NCI-H774 (cell line): ENCODE measurements around the gene PTPRD.
"Not testable (repeated sequence)": the region's sequence is repeated elsewhere in the genome, so short reads cannot be mapped to it uniquely, and the experiment has no call there.

Experiments
- DNase-seq: peaks from one replicate; lab custom pipeline; 2025; lab: John Stamatoyannopoulos, UW

Gene PTPRD

GRCh38 chr9:9002826-9003583 is 1609.8 kb downstream of the PTPRD start:
- no peak for DNase-seq

DNA sequence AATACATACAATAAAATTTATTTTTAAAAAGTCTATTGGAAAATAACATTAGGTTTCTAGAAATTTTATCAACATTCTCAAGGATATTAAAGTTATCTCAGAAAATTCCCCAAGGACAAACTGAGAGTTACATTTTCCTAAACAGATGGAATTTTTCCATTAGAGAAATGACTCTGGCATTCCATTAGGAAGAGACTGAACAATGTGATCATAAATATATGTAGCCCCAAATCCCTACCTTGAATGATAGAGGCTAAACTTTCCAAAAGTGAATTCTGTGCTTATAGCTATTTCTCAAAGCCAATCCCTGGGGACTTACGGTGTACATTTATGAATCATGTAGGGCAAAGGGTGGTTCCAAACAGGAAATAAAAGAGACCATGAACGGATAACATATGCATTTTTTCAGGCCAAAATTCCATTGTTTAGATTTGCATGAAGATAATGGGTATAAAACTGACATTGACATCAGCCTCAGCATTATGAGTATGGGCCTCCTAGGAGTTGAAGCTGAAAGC is 1632.2 kb downstream of the PTPRD start:
- no peak for DNase-seq

DNA sequence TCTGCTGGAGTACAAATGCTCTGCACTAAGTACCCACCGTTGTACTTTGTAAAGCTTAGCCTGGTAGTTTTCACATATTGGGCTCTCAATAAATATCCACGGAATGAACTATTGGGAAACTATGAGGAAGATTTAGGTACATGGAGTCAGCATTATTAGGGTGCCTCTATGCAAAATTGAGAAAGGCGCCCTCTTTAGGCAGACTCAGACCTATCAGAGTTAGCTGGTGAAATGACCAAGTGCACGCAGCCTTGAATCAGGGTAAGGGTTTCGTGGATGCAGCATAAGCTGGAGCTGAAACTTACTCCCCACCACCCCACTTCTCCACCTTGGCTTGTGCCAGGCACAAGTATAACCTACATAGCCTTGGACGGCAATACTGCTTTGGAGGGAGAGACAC is 1634.5 kb downstream of the PTPRD start:
- no peak for DNase-seq

- DNase-seq = not testable (repeated sequence)
Observed at GRCh38 chr9:8968350-8968749, 1644.5 kb downstream of the PTPRD start.

DNA sequence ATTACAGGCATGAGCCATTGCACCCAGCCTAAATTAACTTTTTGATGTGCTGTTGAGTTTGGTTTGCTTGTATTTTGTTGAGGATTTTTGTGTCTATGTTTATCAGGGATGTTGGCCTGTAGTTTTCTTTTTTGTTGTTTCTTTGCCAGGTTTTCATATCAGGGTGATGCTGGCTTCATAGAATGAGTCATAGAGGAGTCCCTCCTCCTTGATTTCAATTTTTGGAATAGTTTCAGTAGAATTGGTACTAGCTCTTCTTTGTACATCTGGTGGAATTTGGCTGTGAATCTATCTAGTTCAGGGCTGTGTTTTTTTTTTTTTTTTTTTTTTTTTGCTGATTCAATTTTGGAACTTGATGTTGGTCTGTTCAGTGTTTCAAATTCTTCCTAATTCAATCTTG is 1648.9 kb downstream of the PTPRD start:
- no peak for DNase-seq

- DNase-seq = no peak
Observed at GRCh38 chr9:8962084-8962483, 1650.7 kb downstream of the PTPRD start.

DNA sequence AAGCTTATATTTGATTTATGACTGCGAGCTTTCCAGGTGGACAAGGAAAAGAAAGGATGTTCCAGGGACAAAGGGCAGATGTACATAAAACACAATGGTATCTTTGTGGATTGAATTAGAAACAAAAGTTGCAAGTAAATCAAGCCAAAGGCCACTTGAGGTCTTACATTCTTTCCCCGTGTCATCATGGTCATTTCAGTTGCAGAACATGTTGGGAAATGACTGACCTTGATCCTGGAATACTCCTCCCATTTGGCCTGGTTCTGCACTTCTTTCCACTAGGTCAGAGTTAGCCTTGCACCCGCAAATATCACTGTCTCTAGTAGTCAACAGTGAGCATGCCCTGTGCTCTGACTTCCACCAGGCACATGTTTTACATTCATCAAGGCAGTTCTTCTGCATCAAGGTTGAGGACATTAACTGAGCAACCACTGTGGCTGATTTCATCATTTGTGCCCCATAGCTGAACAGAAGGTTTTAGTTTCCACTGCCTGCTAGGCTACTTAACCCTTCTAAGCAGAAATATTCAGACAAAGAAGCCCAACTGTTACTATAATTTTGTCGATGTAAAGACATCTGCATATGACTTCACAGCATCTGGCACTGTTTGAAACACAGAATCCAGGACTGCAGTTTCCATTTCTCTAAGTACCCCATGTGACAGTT is 1651.5 kb downstream of the PTPRD start:
- no peak for DNase-seq

DNA sequence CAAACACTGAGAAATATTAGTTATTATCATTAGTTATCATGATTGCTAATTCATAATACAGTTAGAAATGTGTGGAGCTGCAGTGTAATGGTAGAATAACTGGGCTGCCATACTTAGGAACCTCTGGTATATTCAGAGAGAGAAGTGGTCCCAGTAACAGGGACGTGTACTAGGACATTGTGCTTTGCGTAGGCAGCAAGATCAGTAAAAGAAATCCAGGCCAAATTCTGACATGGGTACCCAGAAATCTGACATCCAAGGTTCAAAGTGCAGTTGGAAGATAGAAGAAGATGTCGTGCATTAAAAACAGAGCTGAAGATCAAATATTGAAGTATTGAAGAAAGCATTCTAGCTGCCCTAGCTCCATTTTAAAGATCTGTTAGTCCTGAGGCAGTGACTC is 1652.5 kb downstream of the PTPRD start:
- DNase-seq = no peak

DNA sequence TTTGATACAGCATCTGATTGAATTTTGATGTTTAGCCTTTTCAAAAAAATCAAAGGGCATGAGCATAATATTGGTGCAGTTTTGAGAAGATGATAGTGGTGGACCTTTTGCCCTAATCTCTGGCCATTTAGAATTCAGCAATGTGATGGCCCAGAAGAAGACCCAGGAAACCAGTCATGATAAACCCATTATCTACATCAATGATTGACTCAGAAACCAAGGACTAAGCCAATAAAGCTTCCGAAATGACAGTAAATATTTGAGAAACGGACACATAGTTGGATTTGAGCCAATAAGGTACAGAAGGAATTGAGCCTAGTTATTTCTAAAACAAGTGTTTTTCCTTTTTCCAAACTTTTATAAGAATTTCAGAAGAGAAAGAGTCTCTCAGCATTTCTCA is 1654.4 kb downstream of the PTPRD start:
- no peak for DNase-seq

GRCh38 chr9:8955315-8955714 is 1657.5 kb downstream of the PTPRD start:
- DNase-seq = no peak

- no peak for DNase-seq
Observed at GRCh38 chr9:8946461-8946860, 1666.3 kb downstream of the PTPRD start.

GRCh38 chr9:8943392-8943791 is 1669.4 kb downstream of the PTPRD start:
- DNase-seq = no peak

- no peak for DNase-seq
Observed at GRCh38 chr9:8940650-8941049, 1672.2 kb downstream of the PTPRD start.

- no peak for DNase-seq
Observed at GRCh38 chr9:8926461-8926860, 1686.3 kb downstream of the PTPRD start.

GRCh38 chr9:8924562-8924961 is 1688.2 kb downstream of the PTPRD start:
- DNase-seq = no peak

- not testable (repeated sequence) for DNase-seq
Observed at GRCh38 chr9:8920478-8921183, 1692.2 kb downstream of the PTPRD start.

GRCh38 chr9:8917956-8918739 is 1694.7 kb downstream of the PTPRD start:
- DNase-seq = peak; percentile 75

DNA sequence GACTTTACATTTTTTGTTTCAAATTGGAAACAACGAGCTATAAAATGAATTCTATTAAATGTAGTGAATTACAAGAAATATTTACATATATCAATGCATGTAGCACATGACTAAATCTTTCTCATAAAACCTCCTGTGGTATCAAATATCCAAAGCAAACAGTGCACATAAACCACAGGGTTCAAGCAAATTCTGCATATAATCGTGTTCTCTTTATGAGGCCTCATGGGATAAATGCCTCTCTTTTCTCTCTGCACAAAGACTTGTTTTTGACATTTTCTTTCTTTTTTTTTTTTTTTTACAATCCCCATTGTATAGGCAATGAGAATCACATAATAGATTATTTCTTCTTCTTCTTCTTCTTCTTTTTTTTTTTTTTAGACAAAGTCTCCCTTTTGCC is 1696.0 kb downstream of the PTPRD start:
- no peak for DNase-seq

GRCh38 chr9:8907868-8908267 is 1704.9 kb downstream of the PTPRD start:
- DNase-seq = no peak

- DNase-seq = no peak
Observed at GRCh38 chr9:8905731-8906130, 1707.1 kb downstream of the PTPRD start.

- no peak for DNase-seq
Observed at GRCh38 chr9:8904771-8905515, 1707.9 kb downstream of the PTPRD start.
